Measurements from ENCODE around the gene ANKRD10. TPM values are rescaled to one million over a fixed set of nuclear protein-coding genes. Genes with fewer than 3 reads are reported as not detected.

The ANKRD10 gene
- total and polyA plus RNA-seq, 2 donors (not counting 3 experiments of a cell fraction or from before 2014, with no cell fraction given) = 44.5 to 94.1 TPM

DNA sequence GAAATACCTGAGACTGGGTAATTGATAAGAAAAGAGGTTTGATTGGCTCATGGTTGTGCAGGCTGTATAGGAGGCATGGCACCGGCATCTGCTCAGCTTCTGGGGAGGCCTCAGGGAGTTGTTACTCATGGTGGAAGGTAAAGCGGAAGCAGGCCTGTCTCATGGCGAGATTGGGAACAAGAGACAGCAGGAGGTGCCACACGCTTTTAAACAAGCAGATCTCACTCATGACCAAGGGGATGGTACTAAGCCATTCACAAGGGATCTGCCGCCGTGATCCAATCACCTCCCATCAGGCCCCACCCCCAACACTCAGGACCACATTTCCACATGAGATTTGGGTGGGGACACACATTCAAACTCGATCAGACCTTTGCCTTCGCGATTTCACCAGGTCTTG, 86.2 kb downstream of the ANKRD10 start:
- dilution Hi-C loops (cut with MboI; ENCODE audit: extremely low pct_ligation_motif_present, low sequenced_read_pairs) (no loop called here), intact Hi-C loops (cut with micrococcal nuclease) (no loop called here)
- peaks cover 1 to 8% of the 10 kb centered on the region in 2 experiments for H3K27me3 ChIP-seq (ENCODE audit: control insufficient read depth in 2 of 2, insufficient read depth in 2 of 2, low read length in 2 of 2)
- BruUV-seq (replicated peaks) = no TSS peak
- no peaks in the 10 kb centered on the region for H3K9me1 ChIP-seq (replicated peaks; ENCODE audit: control insufficient read depth, extremely low read depth, insufficient read depth, low read length)
- ChIA-PET CTCF (interaction anchor here (1.1 kb wide), 1 partner anchor 148 kb away, joined by 3 read pairs; no protein-coding TSS in a partner anchor), POLR2A (no interaction called here)
- DNase-seq (ENCODE audit: low read depth, low spot score) (no peak), FAIRE-seq (no peak)
- H3K4me3 ChIP-seq (replicated peaks in 1 of 3; ENCODE audit: insufficient read depth in 1 of 3, low read depth in 1 of 3, low read length in 3 of 3) = no peak overlapping the region
- H2AFZ ChIP-seq (ENCODE audit: low read depth, low read length) = no peak overlapping the region
- H3K79me2 ChIP-seq (ENCODE audit: control insufficient read depth, insufficient read depth, low read length) = no peaks in the 10 kb centered on the region
- no peak overlapping the region for H3K27ac ChIP-seq (ENCODE audit: insufficient read depth, low read depth, low read length)
- H3K9me3 ChIP-seq (replicated peaks; ENCODE audit: control insufficient read depth, insufficient read depth, low read length) = no peaks in the 10 kb centered on the region
- no peaks in the 10 kb centered on the region for H4K20me1 ChIP-seq (replicated peaks; ENCODE audit: control insufficient read depth, extremely low read depth, insufficient read depth, low read length)
- H3K4me1 ChIP-seq (ENCODE audit: control insufficient read depth, extremely low read depth, insufficient read depth, low read length) = no peaks in the 10 kb centered on the region
- no peak for TF ChIP-seq MAX (IDR thresholded peaks at IDR 0.05; ENCODE audit: insufficient read depth, insufficient read length)
- TF ChIP-seq MYC (IDR thresholded peaks at IDR 0.05; ENCODE audit: low read depth, low read length) = no peak
- TF ChIP-seq JUN (IDR thresholded peaks at IDR 0.05; ENCODE audit: borderline replicate concordance, insufficient read depth, insufficient read length, low read depth) = no peak
- TF ChIP-seq FOS (IDR thresholded peaks at IDR 0.05; ENCODE audit: borderline replicate concordance, insufficient read depth, low read length) = no peak
- TF ChIP-seq EZH2 (IDR thresholded peaks at IDR 0.05; ENCODE audit: borderline replicate concordance, low read depth, low read length, severe bottlenecking) = no peak
- no peak for TF ChIP-seq GATA2 (IDR thresholded peaks at IDR 0.05; ENCODE audit: insufficient read depth, insufficient read length, low read depth, low read length)
- TF ChIP-seq POLR2AphosphoS5 (IDR thresholded peaks at IDR 0.05; ENCODE audit: insufficient read depth, low read depth, low read length) = no peak
- no peak overlapping the region for H3K9ac ChIP-seq (replicated peaks; ENCODE audit: extremely low read depth, insufficient read depth, low read length)
- no peaks in the 10 kb centered on the region for H3K36me3 ChIP-seq (ENCODE audit: control insufficient read depth in 2 of 2, extremely low read depth in 1 of 2, insufficient read depth in 2 of 2, low read length in 2 of 2)
- H3K4me2 ChIP-seq (ENCODE audit: insufficient read depth, low read length) = no peak overlapping the region

Small RNA genes within 50 kb of the gene (small RNA-seq; reads per million reads assigned to genes)
- gene AL442128.1 (ENCODE audit: insufficient read depth, insufficient read length, low read depth, low replicate concordance) = not detected

Other genes with a start within 250 kb of the ANKRD10 start
- gene CARS2, start 209.0 kb downstream of the ANKRD10 start, total RNA-seq = 44.1 and 51.2 TPM in 2 replicates
- 42.0 and 44.5 TPM in 2 replicates for gene CARS2, start 209.0 kb downstream of the ANKRD10 start, polyA plus RNA-seq
- 10.3 and 10.4 TPM in 2 replicates for gene ING1, start 201.4 kb downstream of the ANKRD10 start, total RNA-seq
- gene ING1, start 201.4 kb downstream of the ANKRD10 start, polyA plus RNA-seq = 10.4 and 10.9 TPM in 2 replicates
- 121 and 155 TPM in 2 replicates for gene ARHGEF7, start 200.2 kb upstream of the ANKRD10 start, total RNA-seq
- 86.2 and 94.9 TPM in 2 replicates for gene ARHGEF7, start 200.2 kb upstream of the ANKRD10 start, polyA plus RNA-seq

Measured in endothelial cell of umbilical vein (primary cell).